Peyer's patch (tissue), 4 donors: ENCODE data around the gene APRT. TPM values are rescaled to one million over a fixed set of nuclear protein-coding genes. Genes with fewer than 3 reads are reported as not detected.

Experiments used
- DNase-seq, 3 donors: peaks; one replicate each; pipeline ENCODE4 v3.0.0-alpha.2; 2017 to 2019
- H3K27ac ChIP-seq, 4 donors: fragments of 200-600 bp; sonication (generic); one replicate each; pipeline ENCODE4 v1.5.1; 2016 to 2019
- H3K27me3 ChIP-seq, 2 donors: fragments of 200-600 bp; sonication (generic); one replicate each; pipeline ENCODE4 v1.5.1; 2019
- H3K36me3 ChIP-seq, 3 donors: fragments of 200-600 bp; sonication (generic); one replicate each; pipeline ENCODE4 v1.5.1; 2016 to 2019
- H3K4me1 ChIP-seq, 4 donors: fragments of 200-600 bp; sonication (generic); one replicate each; pipeline ENCODE4 v1.5.1; 2016 to 2019
- H3K4me3 ChIP-seq, 4 donors: fragments of 200-600 bp; sonication (generic); 1 replicate in 3 of 4; 2 replicates in 1 of 4; pipeline ENCODE4 v1.5.1; 2016 to 2019; ENCODE audit warnings: mild to moderate bottlenecking in 1 of 4
- H3K9me3 ChIP-seq, 4 donors: fragments of 200-600 bp; sonication (generic); one replicate each; pipeline ENCODE4 v1.5.1; 2016 to 2019; ENCODE audit warnings: mild to moderate bottlenecking in 1 of 4
- CTCF ChIP-seq, 6 experiments: fragments of 450-650 bp in 4 of 6; fragments of 200-600 bp in 2 of 6; sonication (generic) in 1 of 6; IDR thresholded peaks; one replicate each; pipeline ENCODE4 v1.5.1; 2017 to 2019; ENCODE audit warnings: antibody characterized with exemption in 6 of 6, mild to moderate bottlenecking in 3 of 6, moderate library complexity in 1 of 6
- POLR2A ChIP-seq, 2 donors: fragments of 450-650 bp; IDR thresholded peaks; one replicate each; pipeline ENCODE4 v1.5.1; 2017; ENCODE audit warnings: antibody characterized with exemption in 2 of 2, mild to moderate bottlenecking in 2 of 2, moderate library complexity in 2 of 2
- total RNA-seq, 4 donors: library from RNA; depleted of rRNA; stranded (reverse); fragments of >200 nt; gene quantifications; one replicate each; pipeline ENCODE4 v1.1.0, GENCODE V29; 2016

Gene APRT
- total RNA-seq, 4 donors from 2014 or later, result 109 to 190 (median 122) TPM

- DNase-seq, result no peak
- no peaks in the 10 kb centered on the region for H3K27me3 ChIP-seq
- no peaks in the 10 kb centered on the region for H3K9me3 ChIP-seq
- TF ChIP-seq CTCF (IDR thresholded peaks at IDR 0.05), result no peak
- no peak for TF ChIP-seq POLR2A (IDR thresholded peaks at IDR 0.05)
- H3K36me3 ChIP-seq, result peaks cover 0 to 18% (median 0%) of the 10 kb centered on the region in 3 donors
- no peak overlapping the region for H3K27ac ChIP-seq
- peaks cover 6 to 23% (median 15%) of the 10 kb centered on the region in 4 donors for H3K4me1 ChIP-seq
- H3K4me3 ChIP-seq, result no peak overlapping the region
These were observed 6.4 kb downstream of the APRT start for GRCh38 chr16:88805340-88805715.

- no peak for DNase-seq
- Histone ChIP-seq H3K36me3 (peaks cover 0 to 17% (median 0%) of the 10 kb centered on the region in 3 donors), H3K4me3 (peak overlapping the region in 3 of 4 donors; percentile 51 to 88 (median 65)), H3K9me3 (no peaks in the 10 kb centered on the region), H3K27me3 (no peaks in the 10 kb centered on the region), H3K4me1 (peaks cover 6 to 17% (median 12%) of the 10 kb centered on the region in 4 donors), H3K27ac (peak overlapping the region in 1 of 4 donors; percentile 78)
- TF ChIP-seq CTCF (IDR thresholded peaks at IDR 0.05), result no peak
- no peak for TF ChIP-seq POLR2A (IDR thresholded peaks at IDR 0.05)
These were observed 7.0 kb downstream of the APRT start for GRCh38 chr16:88804552-88805339.

DNA sequence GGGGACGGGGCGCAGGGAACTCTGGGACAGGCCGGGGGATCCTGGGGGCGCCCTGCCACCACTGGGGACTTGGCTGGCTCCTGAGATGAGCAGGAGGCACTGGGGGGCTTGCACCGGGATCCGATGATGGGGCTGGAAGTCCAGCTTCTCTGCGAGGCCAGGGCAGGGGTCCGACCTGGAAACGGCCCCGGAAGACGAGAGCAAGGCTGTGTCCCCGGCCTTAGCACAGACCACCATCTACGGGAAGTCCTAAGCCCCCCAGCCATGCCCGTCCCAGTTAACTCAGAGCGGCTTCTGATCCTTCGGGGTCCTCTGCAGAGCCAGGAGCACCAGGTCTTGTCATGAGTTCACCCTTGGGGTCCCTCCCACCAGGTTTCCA is 7.6 kb downstream of the APRT start:
- Histone ChIP-seq H3K36me3 (peaks cover 0 to 11% (median 0%) of the 10 kb centered on the region in 3 donors), H3K27me3 (no peaks in the 10 kb centered on the region), H3K27ac (peak overlapping the region in 1 of 4 donors; percentile 78), H3K4me1 (peaks cover 6 to 15% (median 11%) of the 10 kb centered on the region in 4 donors), H3K4me3 (peak overlapping the region; percentile 51 to 88 (median 60)), H3K9me3 (no peaks in the 10 kb centered on the region)
- no peak for DNase-seq
- TF ChIP-seq POLR2A (IDR thresholded peaks at IDR 0.05) (no peak), CTCF (IDR thresholded peaks at IDR 0.05) (no peak)

- Histone ChIP-seq H3K4me3 (peak within 1 kb of the TSS; percentile 51 to 88 (median 60)), H3K27me3 (no peaks in the 10 kb centered on the region), H3K9me3 (no peaks in the 10 kb centered on the region), H3K4me1 (peaks cover 6 to 15% (median 11%) of the 10 kb centered on the region in 4 donors), H3K27ac (peak within 1 kb of the TSS; percentile 63 to 78 (median 72)), H3K36me3 (peaks cover 0 to 4% (median 0%) of the 10 kb centered on the region in 3 donors)
- DNase-seq, result peak; percentile 68 to 92 (median 91)
- peak in 1 of 2 donors; percentile 64 for TF ChIP-seq POLR2A (IDR thresholded peaks at IDR 0.05)
- no peak for TF ChIP-seq CTCF (IDR thresholded peaks at IDR 0.05)
These were observed 8.3 kb downstream of the APRT start, which contains the start of gene CDT1 for GRCh38 chr16:88803264-88803987. TSS of gene CDT1 (plus strand) at chr16:88803789. CDS start at chr16:88803832, 43 bp downstream.

- H3K27ac ChIP-seq, result no peak overlapping the region
- H3K4me3 ChIP-seq, result no peak overlapping the region
- H3K4me1 ChIP-seq, result peaks cover 6 to 17% (median 11%) of the 10 kb centered on the region in 4 donors
- TF ChIP-seq CTCF (IDR thresholded peaks at IDR 0.05), result no peak
- TF ChIP-seq POLR2A (IDR thresholded peaks at IDR 0.05), result no peak
- H3K9me3 ChIP-seq, result no peaks in the 10 kb centered on the region
- no peaks in the 10 kb centered on the region for H3K27me3 ChIP-seq
- DNase-seq, result no peak
- H3K36me3 ChIP-seq, result no peaks in the 10 kb centered on the region
These were observed 11.5 kb downstream of the APRT start for GRCh38 chr16:88800277-88800592.
